Left lung (tissue), 10 donors: ENCODE data around the gene MCOLN2. TPM values are rescaled to one million over a fixed set of nuclear protein-coding genes. Genes with fewer than 3 reads are reported as not detected.
A peak's percentile ranks its signal among the peaks of the same experiment; 100 is the strongest.

Experiments
- ATAC-seq: fragments of 200-7000 bp; cut with Tn5 transposase; one replicate; pipeline ENCODE4 v1.9.1; 2020; ENCODE audit warnings: moderate library complexity
- DNase-seq, 4 donors: peaks; one replicate each; pipeline ENCODE4 v3.0.0-alpha.2; 2013 to 2020
- H3K27ac ChIP-seq, 2 donors: fragments of 200-600 bp; sonication (generic) in 1 of 2; one replicate each; pipeline versions ENCODE4 v1.5.0 to v1.8.0; 2020 to 2021
- H3K27me3 ChIP-seq, 2 donors: fragments of 200-600 bp; sonication (generic) in 1 of 2; one replicate each; pipeline versions ENCODE4 v1.5.0 to v1.8.0; 2020 to 2021
- H3K36me3 ChIP-seq, 2 donors: fragments of 200-600 bp; sonication (generic) in 1 of 2; one replicate each; pipeline versions ENCODE4 v1.5.0 to v1.8.0; 2020 to 2021
- H3K4me1 ChIP-seq, 2 donors: fragments of 200-600 bp; one replicate each; pipeline ENCODE4 v1.8.0; 2021
- H3K4me3 ChIP-seq, 2 donors: fragments of 200-600 bp; sonication (generic) in 1 of 2; one replicate each; pipeline versions ENCODE4 v1.5.0 to v1.8.0; 2020 to 2021; ENCODE audit warnings: mild to moderate bottlenecking in 1 of 2
- H3K9me3 ChIP-seq, 2 donors: fragments of 200-600 bp; sonication (generic) in 1 of 2; one replicate each; pipeline versions ENCODE4 v1.5.0 to v1.8.0; 2020 to 2021
- CTCF ChIP-seq, 2 donors: fragments of 200-600 bp; sonication (generic) in 1 of 2; IDR thresholded peaks; one replicate each; pipeline versions ENCODE4 v1.5.0 to v1.8.0; 2021; ENCODE audit warnings: antibody characterized with exemption in 2 of 2
- intact Hi-C, 2 donors: fragments of 100-400 bp; cut with DNase I; formaldehyde crosslinking; loops; one replicate each; pipeline versions ENCODE4 v1.11.2 to v1.14.2; 2022
- polyA plus RNA-seq, 6 donors: library from polyadenylated mRNA; unstranded; fragments of 120-200 nt; gene quantifications; one replicate each; pipeline ENCODE4 v1.2.1, GENCODE V29; 2013; ENCODE audit not compliant: insufficient read length in 6 of 6
- total RNA-seq, 2 donors: library from RNA; stranded (reverse); fragmentation: NEBNext Ultra II Directional; extraction: Animal tissue kit (Norgen Biotek cat#: 25700); gene quantifications; one replicate each; pipeline ENCODE4 v1.2.1, GENCODE V29; 2021
- donor health status: DM: no; HTN: yes; CAD: no.
- donor health status: DM: no; HTN: no; CAD: no.

Gene MCOLN2
- total and polyA plus RNA-seq, 8 donors = 2.8 to 5.9 (median 3.8) TPM

DNA sequence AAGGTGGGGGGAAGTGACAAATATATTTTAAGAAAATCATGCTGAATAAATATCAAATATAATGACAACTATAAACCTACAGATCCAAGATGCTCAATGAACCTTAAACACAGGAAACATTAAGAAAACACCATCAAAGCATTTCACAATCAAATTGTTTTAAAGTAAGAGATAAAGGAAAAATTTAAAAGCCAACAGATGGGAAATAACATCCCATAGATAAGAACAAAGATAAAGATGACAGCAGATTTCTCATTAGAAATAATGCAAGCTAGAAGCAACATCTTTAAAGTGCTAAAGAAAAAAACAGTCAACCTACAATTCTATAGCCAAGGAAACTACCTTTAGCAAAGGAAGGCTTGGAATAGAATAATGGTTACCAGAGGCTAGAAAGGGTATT lies 33.6 kb upstream of the MCOLN2 start:
- no peak for ATAC-seq
- intact Hi-C loops = no loop called here
- DNase-seq = no peak

GRCh38 chr1:85028151-85028550 lies 31.2 kb upstream of the MCOLN2 start:
- Histone ChIP-seq H3K27me3 (no peaks in the 10 kb centered on the region), H3K4me1 (no peaks in the 10 kb centered on the region), H3K36me3 (no peaks in the 10 kb centered on the region), H3K4me3 (no peak overlapping the region), H3K9me3 (no peaks in the 10 kb centered on the region), H3K27ac (no peak overlapping the region)
- ATAC-seq = no peak
- DNase-seq = no peak
- no peak for TF ChIP-seq CTCF (IDR thresholded peaks at IDR 0.05)
- intact Hi-C loops = no loop called here

More for the DNA sequence above, 33.6 kb upstream of the MCOLN2 start:
- TF ChIP-seq CTCF (IDR thresholded peaks at IDR 0.05) = no peak
- H3K9me3 ChIP-seq = no peaks in the 10 kb centered on the region
- no peaks in the 10 kb centered on the region for H3K4me1 ChIP-seq
- no peaks in the 10 kb centered on the region for H3K36me3 ChIP-seq
- no peak overlapping the region for H3K4me3 ChIP-seq
- no peak overlapping the region for H3K27ac ChIP-seq
- no peaks in the 10 kb centered on the region for H3K27me3 ChIP-seq

DNA sequence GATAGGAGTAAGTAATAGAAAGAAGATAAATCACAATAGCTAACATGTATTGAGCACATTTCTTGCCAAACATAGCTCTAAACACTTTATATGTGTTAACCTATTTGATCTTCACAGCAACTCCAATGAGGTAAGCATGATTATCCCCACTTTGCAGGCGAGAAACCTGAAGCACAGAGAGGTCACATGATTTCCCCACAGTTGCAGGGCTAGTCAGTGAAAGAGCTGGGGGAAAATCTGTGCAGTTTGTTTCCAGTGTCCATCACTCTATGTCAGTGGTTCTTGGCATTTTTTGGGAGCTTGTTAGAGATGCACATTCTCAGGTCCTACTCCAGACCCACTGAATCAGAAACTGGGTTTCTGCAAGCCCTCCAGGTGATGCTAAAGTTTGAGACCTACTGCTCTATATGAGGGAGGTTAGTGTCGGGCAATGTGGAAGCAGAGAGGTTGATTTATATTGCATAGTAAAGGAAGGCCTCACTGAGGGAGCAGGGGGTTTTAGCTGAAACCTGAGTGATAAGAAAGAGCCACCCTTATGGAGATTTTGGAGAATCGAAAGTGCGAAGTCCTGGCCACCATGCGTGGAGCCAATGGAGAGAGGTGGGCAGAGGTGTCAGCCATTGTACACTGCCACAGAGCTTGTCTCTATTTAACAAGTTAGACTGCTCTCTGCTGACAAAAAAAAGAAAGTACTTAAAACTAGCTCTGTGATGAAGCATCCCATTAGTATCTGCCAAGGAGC lies 30.5 kb upstream of the MCOLN2 start:
- H3K4me3 ChIP-seq = no peak overlapping the region
- intact Hi-C loops = no loop called here
- peak in 1 of 4 donors; percentile 18 for DNase-seq

DNA sequence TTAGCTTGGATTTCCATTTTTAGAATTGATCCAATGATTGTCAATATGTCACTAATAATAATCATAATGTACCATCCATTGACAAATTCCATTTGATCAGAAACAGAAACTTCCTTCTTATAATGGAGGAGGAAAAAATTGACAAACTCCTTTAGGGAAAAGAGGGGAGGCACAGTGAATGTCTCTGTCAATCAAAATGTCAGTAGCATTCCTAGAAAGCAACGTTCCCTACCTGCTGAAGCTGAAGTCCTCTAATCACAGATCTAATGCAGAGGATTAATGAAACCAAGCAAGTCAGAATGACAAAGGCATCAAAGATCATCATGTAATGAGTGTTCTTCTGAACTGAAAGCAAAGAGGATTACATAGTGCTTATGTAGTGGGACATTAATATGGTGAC lies 29.0 kb upstream of the MCOLN2 start:
- no peak overlapping the region for H3K27ac ChIP-seq
- H3K27me3 ChIP-seq = no peaks in the 10 kb centered on the region
- H3K4me3 ChIP-seq = no peak overlapping the region
- intact Hi-C loops = no loop called here
- H3K4me1 ChIP-seq = no peaks in the 10 kb centered on the region
- DNase-seq (no peak), ATAC-seq (no peak)
- no peaks in the 10 kb centered on the region for H3K36me3 ChIP-seq
- no peaks in the 10 kb centered on the region for H3K9me3 ChIP-seq
- no peak for TF ChIP-seq CTCF (IDR thresholded peaks at IDR 0.05)

More for the DNA sequence above, 30.5 kb upstream of the MCOLN2 start:
- Histone ChIP-seq H3K4me1 (no peaks in the 10 kb centered on the region), H3K9me3 (no peaks in the 10 kb centered on the region), H3K27ac (no peak overlapping the region), H3K36me3 (no peaks in the 10 kb centered on the region), H3K27me3 (no peaks in the 10 kb centered on the region)
- no peak for TF ChIP-seq CTCF (IDR thresholded peaks at IDR 0.05)
- peak; percentile 62 for ATAC-seq

GRCh38 chr1:85024736-85025135 lies 27.8 kb upstream of the MCOLN2 start:
- Histone ChIP-seq H3K27me3 (no peaks in the 10 kb centered on the region), H3K36me3 (no peaks in the 10 kb centered on the region), H3K9me3 (no peaks in the 10 kb centered on the region), H3K4me3 (no peak overlapping the region), H3K27ac (no peak overlapping the region), H3K4me1 (no peaks in the 10 kb centered on the region)
- DNase-seq = no peak
- intact Hi-C loops = no loop called here
- TF ChIP-seq CTCF (IDR thresholded peaks at IDR 0.05) = no peak
- ATAC-seq = no peak
